ENCODE results near the gene NOX3. TPM values are rescaled to one million over a fixed set of nuclear protein-coding genes. Genes with fewer than 3 reads are reported as not detected.

The NOX3 gene
- total and polyA plus RNA-seq, 2 experiments from 2014 or later = not detected

GRCh38 chr6:155402656-155403304, 52.9 kb downstream of the NOX3 start:
- Mint-ChIP-seq H3K4me3 (no peak overlapping the region), H3K4me1 (no peaks in the 10 kb centered on the region), H3K27ac (no peak overlapping the region), H3K9me3 (no peaks in the 10 kb centered on the region), H3K36me3 (ENCODE audit: low read depth) (no peaks in the 10 kb centered on the region), H3K27me3 (ENCODE audit: insufficient read depth, low read depth, poor library complexity) (peaks cover 2% of the 10 kb centered on the region)
- Histone ChIP-seq H3K4me1 (ENCODE audit: insufficient read depth) (no peaks in the 10 kb centered on the region), H3K4me3 (no peak overlapping the region), H3K27me3 (ENCODE audit: insufficient read depth) (no peaks in the 10 kb centered on the region), H3K79me2 (replicated peaks; ENCODE audit: insufficient read depth) (no peaks in the 10 kb centered on the region), H4K20me1 (replicated peaks; ENCODE audit: insufficient read depth) (no peaks in the 10 kb centered on the region), H3F3A (replicated peaks; ENCODE audit: low read depth) (no peaks in the 10 kb centered on the region), H3K4me2 (no peak overlapping the region), H3K9me2 (ENCODE audit: insufficient read depth) (no peaks in the 10 kb centered on the region), H2AFZ (no peak overlapping the region), H3K36me3 (ENCODE audit: insufficient read depth) (no peaks in the 10 kb centered on the region), H3K27ac (ENCODE audit: low read depth) (no peak overlapping the region)
- TF ChIP-seq ZNF114 (CRISPR knock-in tag; IDR thresholded peaks at IDR 0.05) (no peak), STAT1 (IDR thresholded peaks at IDR 0.05; ENCODE audit: unreplicated experiment) (no peak), EZH2phosphoT487 (IDR thresholded peaks at IDR 0.05; ENCODE audit: unreplicated experiment) (no peak), JUNB (IDR thresholded peaks at IDR 0.05; ENCODE audit: unreplicated experiment) (no peak), ZNF331 (CRISPR knock-in tag; IDR thresholded peaks at IDR 0.05; ENCODE audit: low read depth) (no peak), NANOG (IDR thresholded peaks at IDR 0.05; ENCODE audit: borderline replicate concordance) (no peak), ZNF462 (CRISPR knock-in tag; IDR thresholded peaks at IDR 0.05) (no peak), CTCF (conservative IDR thresholded peaks at IDR 0.05; ENCODE audit: low read depth in 2 of 2) (no peak), REST (IDR thresholded peaks at IDR 0.05; ENCODE audit: unreplicated experiment) (no peak)
- ATAC-seq (no peak), DNase-seq (ENCODE audit: low spot score) (no peak)
